SH-SY5Y (cell line): ENCODE measurements around the gene SIRT6.

Source experiments
- GATA2 ChIP-seq: IDR thresholded peaks from 2 replicates; pipeline ENCODE4 v1.6.1; 2011; ENCODE audit warnings: mild to moderate bottlenecking, low read depth, low read length
- GATA3 ChIP-seq: IDR thresholded peaks from 2 replicates; pipeline ENCODE4 v1.6.1; 2011; ENCODE audit warnings: low read depth, mild to moderate bottlenecking, low read length, moderate library complexity

The SIRT6 gene

GRCh38 chr19:4201798-4202197, 19.4 kb upstream of the SIRT6 start:
- TF ChIP-seq GATA2 (no peak), GATA3 (no peak)

- no peak for TF ChIP-seq GATA3
- no peak for TF ChIP-seq GATA2
Measured at GRCh38 chr19:4200940-4201542, 18.7 kb upstream of the SIRT6 start.

GRCh38 chr19:4199699-4200293, 17.4 kb upstream of the SIRT6 start:
- TF ChIP-seq GATA3 (no peak), GATA2 (no peak)

- TF ChIP-seq GATA2 (no peak), GATA3 (no peak)
Measured at GRCh38 chr19:4198467-4199126, 16.2 kb upstream of the SIRT6 start.

- TF ChIP-seq GATA3, result no peak
- TF ChIP-seq GATA2, result no peak
Measured at GRCh38 chr19:4197625-4198466, 15.5 kb upstream of the SIRT6 start.

GRCh38 chr19:4197228-4197624, 14.9 kb upstream of the SIRT6 start:
- no peak for TF ChIP-seq GATA2
- no peak for TF ChIP-seq GATA3

- no peak for TF ChIP-seq GATA2
- no peak for TF ChIP-seq GATA3
Measured at GRCh38 chr19:4196587-4197148, 14.3 kb upstream of the SIRT6 start.

- TF ChIP-seq GATA3, result no peak
- no peak for TF ChIP-seq GATA2
Measured at GRCh38 chr19:4196009-4196408, 13.6 kb upstream of the SIRT6 start.

- TF ChIP-seq GATA3 (no peak), GATA2 (no peak)
Measured at GRCh38 chr19:4194353-4194752, 12.0 kb upstream of the SIRT6 start.

- TF ChIP-seq GATA2 (no peak), GATA3 (no peak)
Measured at GRCh38 chr19:4189641-4190040, 7.3 kb upstream of the SIRT6 start.

- TF ChIP-seq GATA2 (no peak), GATA3 (no peak)
Measured at GRCh38 chr19:4187313-4188122, 5.2 kb upstream of the SIRT6 start.

- no peak for TF ChIP-seq GATA2
- no peak for TF ChIP-seq GATA3
Measured at GRCh38 chr19:4186087-4186993, 4.0 kb upstream of the SIRT6 start.
